K562 (cell line): Measurements from ENCODE around the gene YWHAB.

ENCODE experiments used
- BHLHE40 ChIP-seq: IDR thresholded peaks from 2 replicates; pipeline ENCODE4 v1.6.1; 2011; ENCODE audit warnings: low read length, improper control_type of control experiment
- CTCF ChIP-seq, 3 experiments: IDR thresholded peaks in 2 of 3; conservative IDR thresholded peaks in 1 of 3; 2 replicates each; pipeline ENCODE4 v1.5.1; 2011 to 2012; ENCODE audit warnings: low read length in 3 of 3, mild to moderate bottlenecking in 3 of 3, control low read depth in 2 of 3, improper control_type of control experiment in 1 of 3, inconsistent platforms in 1 of 3, low read depth in 1 of 3, mixed read lengths in 1 of 3, moderate library complexity in 1 of 3; ENCODE audit not compliant: insufficient read depth in 2 of 3
- E4F1 ChIP-seq: fragments of 250-450 bp; sonication (Bioruptor Pico); IDR thresholded peaks from 2 replicates; pipeline ENCODE4 v1.5.0; 2021; ENCODE audit warnings: mild to moderate bottlenecking, borderline replicate concordance
- EP300 ChIP-seq: IDR thresholded peaks from 2 replicates; pipeline ENCODE4 v1.6.1; 2012; ENCODE audit warnings: low read length, improper control_type of control experiment
- IRF2 ChIP-seq: sonication (generic); formaldehyde crosslinking; IDR thresholded peaks from 2 replicates; pipeline ENCODE4 v1.8.1; 2022; ENCODE audit warnings: mild to moderate bottlenecking, missing genetic modification reagents
- JUN ChIP-seq, 2 experiments: sonication (generic) in 1 of 2; formaldehyde crosslinking in 1 of 2; IDR thresholded peaks; 2 replicates each; pipeline versions ENCODE4 v1.6.1 to v1.8.0; 2012 to 2022; ENCODE audit warnings: borderline replicate concordance in 2 of 2, mild to moderate bottlenecking in 2 of 2, improper control_type of control experiment in 1 of 2, low read depth in 1 of 2, low read length in 1 of 2, missing genetic modification reagents in 1 of 2
- RAD21 ChIP-seq, 2 experiments: fragments of 250-450 bp in 1 of 2; fragments of 450-650 bp in 1 of 2; sonication (Bioruptor Pico) in 1 of 2; formaldehyde crosslinking in 1 of 2; IDR thresholded peaks in 1 of 2; conservative IDR thresholded peaks in 1 of 2; 2 replicates each; pipeline versions ENCODE4 v1.4.0 to v1.8.0; 2020 to 2022; ENCODE audit warnings: mild to moderate bottlenecking in 2 of 2, moderate library complexity in 1 of 2
- RBBP5 ChIP-seq: fragments of 200-600 bp; sonication (generic); IDR thresholded peaks from 2 replicates; pipeline ENCODE4 v1.6.1; 2012; ENCODE audit warnings: borderline replicate concordance, mild to moderate bottlenecking, low read length, control low read depth, inconsistent platforms; ENCODE audit not compliant: insufficient read depth, poor library complexity, severe bottlenecking
- RCOR1 ChIP-seq, 2 experiments: IDR thresholded peaks; 2 replicates each; pipeline ENCODE4 v1.6.1; 2012; ENCODE audit warnings: low read depth in 2 of 2, low read length in 2 of 2, borderline replicate concordance in 1 of 2, improper control_type of control experiment in 1 of 2
- SIN3A ChIP-seq, 2 experiments: fragments of 150-350 bp in 1 of 2; IDR thresholded peaks; 2 replicates each; pipeline ENCODE4 v1.6.1; 2011 to 2016; ENCODE audit warnings: borderline replicate concordance in 2 of 2, low read depth in 2 of 2, low read length in 2 of 2, mild to moderate bottlenecking in 2 of 2, moderate library complexity in 2 of 2; ENCODE audit not compliant: control insufficient read depth in 1 of 2
- SMAD3 ChIP-seq: fragments of 450-650 bp; formaldehyde crosslinking; conservative IDR thresholded peaks from 2 replicates; pipeline ENCODE4 v1.4.0; 2020; ENCODE audit warnings: mild to moderate bottlenecking
- TBP ChIP-seq: optimal IDR thresholded peaks from 2 replicates; pipeline ENCODE3; 2011; ENCODE audit warnings: low read depth, low read length, improper control_type of control experiment
- TF ChIP-seq, protein P1 (sequence below): sonication (generic); formaldehyde crosslinking; IDR thresholded peaks from 2 replicates; pipeline ENCODE4 v1.8.1; 2023; ENCODE audit warnings: mild to moderate bottlenecking, missing genetic modification reagents, moderate library complexity

DNA sequence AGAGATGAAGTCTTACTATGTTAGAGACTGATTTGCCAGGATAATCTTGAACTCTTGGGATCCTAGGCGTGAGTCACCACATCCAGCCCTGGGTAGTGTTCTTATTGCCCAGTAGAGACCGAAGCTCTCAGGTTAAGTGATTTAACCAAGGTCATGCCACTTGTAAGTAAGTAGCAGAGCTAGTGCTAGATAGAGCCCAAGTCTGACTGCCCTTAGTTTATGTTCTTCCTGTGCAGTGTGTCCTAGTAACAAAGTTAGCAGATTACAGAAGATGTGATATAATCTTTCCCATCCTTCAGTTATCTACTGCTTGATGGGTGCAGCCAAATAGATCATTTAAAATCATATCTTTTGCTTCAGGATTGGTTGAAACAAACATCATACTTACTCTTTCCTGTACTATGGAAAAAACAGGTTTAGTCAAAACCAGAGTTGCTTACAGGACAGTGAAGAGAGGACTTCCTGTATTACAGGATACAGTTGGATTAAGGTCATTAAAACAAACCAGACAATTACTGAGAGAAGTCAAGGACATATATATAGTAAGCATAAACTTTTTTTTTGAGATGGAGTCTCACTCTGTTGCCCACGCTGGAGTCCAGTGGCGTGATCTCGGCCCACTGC lies 14.8 kb downstream of the YWHAB start:
- TF ChIP-seq EP300, result no peak
- no peak for TF ChIP-seq JUN (IDR thresholded peaks at IDR 0.05; ENCODE audit: borderline replicate concordance, low read depth, low read length)
- TF ChIP-seq JUN (CRISPR knock-in tag; IDR thresholded peaks at IDR 0.05; ENCODE audit: borderline replicate concordance), result no peak
- TF ChIP-seq, protein P1, sequence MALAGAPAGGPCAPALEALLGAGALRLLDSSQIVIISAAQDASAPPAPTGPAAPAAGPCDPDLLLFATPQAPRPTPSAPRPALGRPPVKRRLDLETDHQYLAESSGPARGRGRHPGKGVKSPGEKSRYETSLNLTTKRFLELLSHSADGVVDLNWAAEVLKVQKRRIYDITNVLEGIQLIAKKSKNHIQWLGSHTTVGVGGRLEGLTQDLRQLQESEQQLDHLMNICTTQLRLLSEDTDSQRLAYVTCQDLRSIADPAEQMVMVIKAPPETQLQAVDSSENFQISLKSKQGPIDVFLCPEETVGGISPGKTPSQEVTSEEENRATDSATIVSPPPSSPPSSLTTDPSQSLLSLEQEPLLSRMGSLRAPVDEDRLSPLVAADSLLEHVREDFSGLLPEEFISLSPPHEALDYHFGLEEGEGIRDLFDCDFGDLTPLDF, result no peak
- TF ChIP-seq BHLHE40, result no peak
- no peak for TF ChIP-seq E4F1 (CRISPR knock-in tag)
- no peak for TF ChIP-seq CTCF (IDR thresholded peaks at IDR 0.05 in 2 of 3, conservative IDR thresholded peaks at IDR 0.05 in 1 of 3; ENCODE audit: insufficient read depth in 2 of 3, low read depth in 1 of 3, low read length in 3 of 3)
- no peak for TF ChIP-seq TBP
- TF ChIP-seq RAD21 (CRISPR knock-in tag; conservative IDR thresholded peaks at IDR 0.05 in 1 of 2, IDR thresholded peaks at IDR 0.05 in 1 of 2), result no peak
- no peak for TF ChIP-seq RBBP5
- no peak for TF ChIP-seq SMAD3 (CRISPR knock-in tag)
- no peak for TF ChIP-seq RCOR1 (IDR thresholded peaks at IDR 0.05; ENCODE audit: borderline replicate concordance in 1 of 2, low read depth in 2 of 2, low read length in 2 of 2)
- no peak for TF ChIP-seq IRF2
- no peak for TF ChIP-seq SIN3A (IDR thresholded peaks at IDR 0.05; ENCODE audit: borderline replicate concordance in 2 of 2, control insufficient read depth in 1 of 2, low read depth in 2 of 2, low read length in 2 of 2)
